A549 (cell line): ENCODE data around the gene SUMF1. TPM values are rescaled to one million over a fixed set of nuclear protein-coding genes. Genes with fewer than 3 reads are reported as not detected.

Source experiments
- ATAC-seq, 2 experiments: fragments of 200-7000 bp in 1 of 2; fragments of >200 bp in 1 of 2; cut with Nextera tagmentation in 1 of 2; cut with Tn5 transposase in 1 of 2; 3 replicates each; pipeline versions ENCODE4 v1.8.0 to v1.9.1; 2018 to 2020; ENCODE audit warnings: mild to moderate bottlenecking in 1 of 2, moderate library complexity in 1 of 2
- CTCF ChIA-PET: fragments of 300-600 bp; sonication (Branson Sonifier 250); formaldehyde crosslinking; extraction: SDS; loops from one replicate; lab custom pipeline; 2021; ENCODE audit warnings: antibody characterized with exemption, inconsistent platforms; lab: Yijun Ruan, JAX
- POLR2A ChIA-PET: fragments of 350-600 bp; formaldehyde crosslinking; extraction: SDS; loops from one replicate; lab custom pipeline; 2021; ENCODE audit warnings: antibody characterized with exemption, inconsistent platforms; lab: Yijun Ruan, JAX
- DNase-seq, 2 experiments: peaks; one replicate each; pipeline versions ENCODE4 v3.0.0 to v3.0.0-alpha.2; 2011 to 2016; ENCODE audit warnings: low read depth in 1 of 2, low spot score in 1 of 2
- FAIRE-seq: peaks from 2 replicates; lab custom pipeline; 2011; peaks lifted over from hg19 to GRCh38; lab: Jason Lieb, UNC
- H3K27ac ChIP-seq, 2 experiments: fragments of >200 bp; sonication (Bioruptor Twin); formaldehyde crosslinking; 3 replicates each; pipeline ENCODE4 v1.5.1; 2016 to 2017
- H3K4me1 ChIP-seq: fragments of >200 bp; sonication (Bioruptor Twin); formaldehyde crosslinking; 3 replicates; pipeline ENCODE4 v1.6.1; 2016
- H3K4me2 ChIP-seq: fragments of >200 bp; sonication (Bioruptor Twin); formaldehyde crosslinking; 3 replicates; pipeline ENCODE4 v1.6.1; 2016
- H3K4me3 ChIP-seq: fragments of >200 bp; sonication (Bioruptor Twin); formaldehyde crosslinking; 3 replicates; pipeline ENCODE4 v1.5.1; 2016
- H3K9me3 ChIP-seq: fragments of >200 bp; sonication (Bioruptor Twin); formaldehyde crosslinking; 3 replicates; pipeline ENCODE4 v1.6.1; 2016
- CBX8 ChIP-seq: fragments of 200-600 bp; sonication (generic); IDR thresholded peaks from 2 replicates; pipeline ENCODE4 v1.6.1; 2016
- EHF ChIP-seq: fragments of 250-450 bp; sonication (Bioruptor Pico); IDR thresholded peaks from 2 replicates; pipeline ENCODE4 v1.5.0; 2020; ENCODE audit warnings: mild to moderate bottlenecking
- EP300 ChIP-seq, 2 experiments: fragments of >200 bp; sonication (Bioruptor Twin); formaldehyde crosslinking; IDR thresholded peaks; 2 replicates in 1 of 2; 3 replicates in 1 of 2; pipeline ENCODE4 v1.6.1; 2016 to 2017
- FOSB ChIP-seq: fragments of 250-450 bp; sonication (Bioruptor Pico); IDR thresholded peaks from 2 replicates; pipeline ENCODE4 v1.5.0; 2020; ENCODE audit warnings: mild to moderate bottlenecking, moderate library complexity
- FOXS1 ChIP-seq: fragments of 250-450 bp; sonication (Bioruptor Pico); IDR thresholded peaks from 2 replicates; pipeline ENCODE4 v1.5.0; 2020; ENCODE audit warnings: mild to moderate bottlenecking, moderate library complexity
- HDAC2 ChIP-seq: fragments of 200-600 bp; sonication (generic); IDR thresholded peaks from 2 replicates; pipeline ENCODE4 v1.6.1; 2016
- HOXB13 ChIP-seq: fragments of 250-450 bp; sonication (Bioruptor Pico); IDR thresholded peaks from 2 replicates; pipeline ENCODE4 v1.5.0; 2020; ENCODE audit warnings: low read depth, mild to moderate bottlenecking, moderate library complexity
- HOXB5 ChIP-seq: fragments of 250-450 bp; sonication (Bioruptor Pico); IDR thresholded peaks from 2 replicates; pipeline ENCODE4 v1.5.0; 2020; ENCODE audit warnings: mild to moderate bottlenecking, moderate library complexity
- JUN ChIP-seq, 2 experiments: fragments of >200 bp; sonication (Bioruptor Twin); formaldehyde crosslinking; IDR thresholded peaks; 2 replicates in 1 of 2; 3 replicates in 1 of 2; pipeline ENCODE4 v1.6.1; 2016 to 2017
- MYC ChIP-seq: IDR thresholded peaks from 2 replicates; pipeline ENCODE4 v1.6.1; 2012; ENCODE audit warnings: mild to moderate bottlenecking, inconsistent platforms, low read length, improper control_type of control experiment, borderline replicate concordance
- NFE2L2 ChIP-seq: fragments of 150-350 bp; conservative IDR thresholded peaks from 2 replicates; pipeline ENCODE4 v1.6.1; 2014; ENCODE audit warnings: low read length
- TP53 ChIP-seq: fragments of 250-450 bp; sonication (Bioruptor Pico); IDR thresholded peaks from 2 replicates; pipeline ENCODE4 v1.5.0; 2021; ENCODE audit warnings: mild to moderate bottlenecking, moderate library complexity
- ZFP36 ChIP-seq: fragments of 450-650 bp; IDR thresholded peaks from 2 replicates; pipeline ENCODE4 v1.6.1; 2014; ENCODE audit warnings: borderline replicate concordance; ENCODE audit not compliant: partially characterized antibody
- WGBS: methylation state at CpG from one replicate; pipeline ENCODE4 v1.1.6; 2017; ENCODE audit errors: missing lambda C conversion rate; 5-methylcytosine and 5-hydroxymethylcytosine counted together
- polyA plus RNA-seq, 4 experiments: library from polyadenylated mRNA; depleted of rRNA in 3 of 4; stranded (reverse); fragments of >200 nt; fragmentation: RNase III in 1 of 4; extraction: RNeasy Plus Mini Kit Qiagen cat#74134 plus additional on column Dnase treatment in 1 of 4; gene quantifications; 2 replicates in 3 of 4; 3 replicates in 1 of 4; pipeline ENCODE4 v1.2.3, GENCODE V29; 2011 to 2017
- TF ChIP-seq, protein P1 (sequence below): fragments of >200 bp; sonication (Bioruptor Twin); formaldehyde crosslinking; IDR thresholded peaks from 3 replicates; pipeline ENCODE4 v1.6.1; 2016
- TF ChIP-seq, protein P2 (sequence below): fragments of 250-450 bp; sonication (Bioruptor Pico); IDR thresholded peaks from 2 replicates; pipeline ENCODE4 v1.5.0; 2020; ENCODE audit warnings: low read depth, mild to moderate bottlenecking, moderate library complexity
- TF ChIP-seq, protein P3 (sequence below): fragments of 250-450 bp; sonication (Bioruptor Pico); IDR thresholded peaks from 2 replicates; pipeline ENCODE4 v1.5.0; 2021; ENCODE audit warnings: mild to moderate bottlenecking, moderate library complexity, borderline replicate concordance
- TF ChIP-seq, protein P4 (sequence below): fragments of >200 bp; sonication (Bioruptor Twin); formaldehyde crosslinking; IDR thresholded peaks from 2 replicates; pipeline ENCODE4 v1.6.1; 2016
- TF ChIP-seq, protein P5 (sequence below): fragments of 450-650 bp; IDR thresholded peaks from 2 replicates; pipeline ENCODE4 v1.6.1; 2014; ENCODE audit warnings: antibody characterized with exemption

Gene SUMF1
- polyA plus RNA-seq, 2 of the 4 experiments (the other 2 are of a cell fraction): 20.9 to 25.4 TPM

DNA sequence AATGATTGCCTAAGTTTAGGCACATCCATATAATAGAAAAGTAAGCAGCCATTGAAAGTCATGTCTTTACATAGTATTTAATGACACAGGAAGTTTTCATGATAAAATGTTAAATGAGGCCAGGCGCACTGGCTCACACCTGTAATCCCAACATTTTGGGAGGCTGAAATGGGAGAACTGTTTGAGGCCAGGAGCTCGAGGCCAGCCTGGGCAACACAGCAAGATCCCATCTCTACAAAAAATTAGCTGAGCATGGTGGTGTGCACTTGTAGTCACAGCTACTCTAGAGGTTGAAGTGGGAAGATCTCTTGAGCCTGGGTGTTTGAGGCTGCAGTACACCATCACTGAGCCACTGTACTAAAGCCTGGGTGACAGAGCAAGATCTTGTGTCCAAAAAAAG is 104.5 kb downstream of the SUMF1 start:
- no peak for DNase-seq
- TF ChIP-seq, protein P1, sequence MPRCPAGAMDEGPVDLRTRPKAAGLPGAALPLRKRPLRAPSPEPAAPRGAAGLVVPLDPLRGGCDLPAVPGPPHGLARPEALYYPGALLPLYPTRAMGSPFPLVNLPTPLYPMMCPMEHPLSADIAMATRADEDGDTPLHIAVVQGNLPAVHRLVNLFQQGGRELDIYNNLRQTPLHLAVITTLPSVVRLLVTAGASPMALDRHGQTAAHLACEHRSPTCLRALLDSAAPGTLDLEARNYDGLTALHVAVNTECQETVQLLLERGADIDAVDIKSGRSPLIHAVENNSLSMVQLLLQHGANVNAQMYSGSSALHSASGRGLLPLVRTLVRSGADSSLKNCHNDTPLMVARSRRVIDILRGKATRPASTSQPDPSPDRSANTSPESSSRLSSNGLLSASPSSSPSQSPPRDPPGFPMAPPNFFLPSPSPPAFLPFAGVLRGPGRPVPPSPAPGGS: no peak
- TF ChIP-seq MYC: no peak
- TF ChIP-seq HOXB13: no peak
- TF ChIP-seq, protein P2, sequence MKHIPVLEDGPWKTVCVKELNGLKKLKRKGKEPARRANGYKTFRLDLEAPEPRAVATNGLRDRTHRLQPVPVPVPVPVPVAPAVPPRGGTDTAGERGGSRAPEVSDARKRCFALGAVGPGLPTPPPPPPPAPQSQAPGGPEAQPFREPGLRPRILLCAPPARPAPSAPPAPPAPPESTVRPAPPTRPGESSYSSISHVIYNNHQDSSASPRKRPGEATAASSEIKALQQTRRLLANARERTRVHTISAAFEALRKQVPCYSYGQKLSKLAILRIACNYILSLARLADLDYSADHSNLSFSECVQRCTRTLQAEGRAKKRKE: no peak
- TF ChIP-seq, protein P3, sequence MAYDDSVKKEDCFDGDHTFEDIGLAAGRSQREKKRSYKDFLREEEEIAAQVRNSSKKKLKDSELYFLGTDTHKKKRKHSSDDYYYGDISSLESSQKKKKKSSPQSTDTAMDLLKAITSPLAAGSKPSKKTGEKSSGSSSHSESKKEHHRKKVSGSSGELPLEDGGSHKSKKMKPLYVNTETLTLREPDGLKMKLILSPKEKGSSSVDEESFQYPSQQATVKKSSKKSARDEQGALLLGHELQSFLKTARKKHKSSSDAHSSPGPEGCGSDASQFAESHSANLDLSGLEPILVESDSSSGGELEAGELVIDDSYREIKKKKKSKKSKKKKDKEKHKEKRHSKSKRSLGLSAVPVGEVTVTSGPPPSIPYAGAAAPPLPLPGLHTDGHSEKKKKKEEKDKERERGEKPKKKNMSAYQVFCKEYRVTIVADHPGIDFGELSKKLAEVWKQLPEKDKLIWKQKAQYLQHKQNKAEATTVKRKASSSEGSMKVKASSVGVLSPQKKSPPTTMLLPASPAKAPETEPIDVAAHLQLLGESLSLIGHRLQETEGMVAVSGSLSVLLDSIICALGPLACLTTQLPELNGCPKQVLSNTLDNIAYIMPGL: no peak
- TF ChIP-seq TP53: no peak
- TF ChIP-seq JUN (IDR thresholded peaks at IDR 0.05): no peak
- TF ChIP-seq FOXS1 (CRISPR knock-in tag): no peak
- TF ChIP-seq EHF (CRISPR knock-in tag): no peak
- TF ChIP-seq HDAC2: no peak
- TF ChIP-seq, all 56 proteins: peak for 0
- ATAC-seq (no peak), FAIRE-seq (no peak)
- Histone ChIP-seq H3K27ac (no peak overlapping the region), H3K4me1 (no peaks in the 10 kb centered on the region), H3K9me3 (no peaks in the 10 kb centered on the region), H3K4me3 (no peak overlapping the region), H3K4me2 (no peak overlapping the region)
- POLR2A ChIA-PET: no interaction called here
- 72% methylated on average over 2 of the region's 2 CpGs for WGBS
- CTCF ChIA-PET: interaction anchor here (0.9 to 3.1 kb wide), 2 partner anchors 11 to 271 kb away, joined by 3 to 19 read pairs; no protein-coding TSS in a partner anchor

DNA sequence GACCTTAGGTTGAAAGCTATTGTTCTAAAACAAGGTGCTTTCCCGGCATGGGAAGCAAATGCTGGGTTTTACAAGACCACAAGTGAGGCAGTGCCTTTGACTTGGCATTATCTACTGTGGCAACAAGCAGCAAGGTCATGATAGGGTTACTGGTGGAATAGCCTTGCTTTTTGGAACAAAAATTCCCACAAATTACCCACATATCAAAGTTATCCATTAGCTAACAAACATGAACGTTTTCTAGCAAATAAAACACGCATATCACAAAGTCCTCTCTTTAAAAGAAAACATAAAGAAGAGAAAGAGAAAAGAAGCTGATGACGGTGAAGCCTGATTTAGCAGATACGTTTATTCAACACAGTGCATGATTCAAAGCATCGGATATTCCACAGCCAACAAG is 106.3 kb downstream of the SUMF1 start:
- no peak overlapping the region for H3K27ac ChIP-seq
- H3K4me3 ChIP-seq: no peak overlapping the region
- no peak for DNase-seq
- CTCF ChIA-PET: interaction anchor here (1.4 to 3.1 kb wide), 2 partner anchors 9 to 272 kb away, joined by 7 to 19 read pairs; no protein-coding TSS in a partner anchor
- TF ChIP-seq, protein P4, sequence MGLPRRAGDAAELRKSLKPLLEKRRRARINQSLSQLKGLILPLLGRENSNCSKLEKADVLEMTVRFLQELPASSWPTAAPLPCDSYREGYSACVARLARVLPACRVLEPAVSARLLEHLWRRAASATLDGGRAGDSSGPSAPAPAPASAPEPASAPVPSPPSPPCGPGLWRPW: no peak
- TF ChIP-seq FOSB (no peak), ZFP36 (no peak), HOXB5 (CRISPR knock-in tag) (no peak), CBX8 (no peak), NFE2L2 (no peak), EP300 (IDR thresholded peaks at IDR 0.05) (no peak)
- TF ChIP-seq, protein P5, sequence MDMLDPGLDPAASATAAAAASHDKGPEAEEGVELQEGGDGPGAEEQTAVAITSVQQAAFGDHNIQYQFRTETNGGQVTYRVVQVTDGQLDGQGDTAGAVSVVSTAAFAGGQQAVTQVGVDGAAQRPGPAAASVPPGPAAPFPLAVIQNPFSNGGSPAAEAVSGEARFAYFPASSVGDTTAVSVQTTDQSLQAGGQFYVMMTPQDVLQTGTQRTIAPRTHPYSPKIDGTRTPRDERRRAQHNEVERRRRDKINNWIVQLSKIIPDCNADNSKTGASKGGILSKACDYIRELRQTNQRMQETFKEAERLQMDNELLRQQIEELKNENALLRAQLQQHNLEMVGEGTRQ: no peak
- TF ChIP-seq, protein P1: no peak
- POLR2A ChIA-PET: no interaction called here
- 67% methylated on average over 6 of the region's 6 CpGs for WGBS
- no peak overlapping the region for H3K4me2 ChIP-seq
- H3K4me1 ChIP-seq: no peaks in the 10 kb centered on the region
- H3K9me3 ChIP-seq: no peaks in the 10 kb centered on the region
- ATAC-seq: no peak
- FAIRE-seq: no peak
